ENCODE data around the gene PAM16.

The PAM16 gene

GRCh38 chr16:4383591-4384444, 32.7 kb upstream of the PAM16 start:
- DNase-seq (ENCODE audit: low spot score) = no peak

GRCh38 chr16:4382795-4383357, 31.8 kb upstream of the PAM16 start:
- no peak for DNase-seq (ENCODE audit: low spot score)

GRCh38 chr16:4381935-4382794, 31.0 kb upstream of the PAM16 start:
- DNase-seq (ENCODE audit: low spot score) = no peak

- DNase-seq (ENCODE audit: low spot score) = no peak
Observed at GRCh38 chr16:4381072-4381934, 30.2 kb upstream of the PAM16 start.

GRCh38 chr16:4380119-4381063, 29.3 kb upstream of the PAM16 start:
- no peak for DNase-seq (ENCODE audit: low spot score)

- no peak for DNase-seq (ENCODE audit: low spot score)
Observed at GRCh38 chr16:4378999-4379690, 28.0 kb upstream of the PAM16 start.

- no peak for DNase-seq (ENCODE audit: low spot score)
Observed at GRCh38 chr16:4378161-4378666, 27.1 kb upstream of the PAM16 start.

GRCh38 chr16:4377573-4378154, 26.5 kb upstream of the PAM16 start:
- DNase-seq (ENCODE audit: low spot score) = no peak

GRCh38 chr16:4376893-4377572, 25.9 kb upstream of the PAM16 start:
- no peak for DNase-seq (ENCODE audit: low spot score)

GRCh38 chr16:4376126-4376892, 25.2 kb upstream of the PAM16 start:
- no peak for DNase-seq (ENCODE audit: low spot score)

GRCh38 chr16:4375717-4376116, 24.6 kb upstream of the PAM16 start:
- DNase-seq (ENCODE audit: low spot score) = no peak

GRCh38 chr16:4373909-4374742, 23.0 kb upstream of the PAM16 start:
- DNase-seq (ENCODE audit: low spot score) = no peak

- DNase-seq (ENCODE audit: low spot score) = no peak
Observed at GRCh38 chr16:4373356-4373908, 22.3 kb upstream of the PAM16 start.

GRCh38 chr16:4372578-4373355, 21.6 kb upstream of the PAM16 start:
- DNase-seq (ENCODE audit: low spot score) = peak; percentile 55

GRCh38 chr16:4372001-4372577, 21.0 kb upstream of the PAM16 start:
- peak; percentile 36 for DNase-seq (ENCODE audit: low spot score)
